Cardiac muscle cell (in vitro differentiated cells and primary cell): ENCODE data around the gene PLOD1. TPM values are rescaled to one million over a fixed set of nuclear protein-coding genes. Genes with fewer than 3 reads are reported as not detected.

Experiments
- DNase-seq, 2 donors: peaks; one replicate each; pipeline versions ENCODE4 v3.0.0 to v3.0.0-alpha.2; 2010 to 2017; ENCODE audit warnings: low read depth in 1 of 2, low spot score in 1 of 2
- H3K27ac ChIP-seq: fragments of 200-600 bp; sonication (generic); 2 replicates; pipeline ENCODE4 v1.5.1; 2016
- H3K27me3 ChIP-seq: fragments of 200-600 bp; sonication (generic); 2 replicates; pipeline ENCODE4 v1.6.0; 2016; ENCODE audit warnings: control low read depth
- H3K36me3 ChIP-seq: fragments of 200-600 bp; sonication (generic); 2 replicates; pipeline ENCODE4 v1.5.1; 2016; ENCODE audit warnings: control low read depth
- H3K4me1 ChIP-seq: fragments of 200-600 bp; sonication (generic); 2 replicates; pipeline ENCODE4 v1.8.1; 2017; ENCODE audit warnings: low read depth, mild to moderate bottlenecking, mixed run types
- H3K4me3 ChIP-seq: fragments of 200-600 bp; sonication (generic); 2 replicates; pipeline ENCODE4 v1.5.1; 2016; ENCODE audit warnings: mild to moderate bottlenecking
- H3K9me3 ChIP-seq: fragments of 200-600 bp; sonication (generic); 2 replicates; pipeline ENCODE4 v1.5.1; 2017; ENCODE audit warnings: low read depth, mild to moderate bottlenecking, control low read depth
- polyA plus RNA-seq: library from polyadenylated mRNA; unstranded; fragments of >200 nt; fragmentation: Nextera tagmentation; extraction: Ambion mirVana; gene quantifications from 2 replicates; pipeline ENCODE4 v1.2.1, GENCODE V29; 2016
- total RNA-seq: library from RNA; depleted of rRNA; stranded (reverse); fragments of >200 nt; gene quantifications from 2 replicates; pipeline ENCODE4 v1.2.3, GENCODE V29; 2016
- TF ChIP-seq, protein P1 (sequence below): IDR thresholded peaks from 2 replicates; pipeline ENCODE4 v1.5.1; 2012; ENCODE audit warnings: low read depth, mild to moderate bottlenecking, low read length

Gene PLOD1
- total and polyA plus RNA-seq, 2 experiments from 2014 or later = 149 to 185 TPM

DNA sequence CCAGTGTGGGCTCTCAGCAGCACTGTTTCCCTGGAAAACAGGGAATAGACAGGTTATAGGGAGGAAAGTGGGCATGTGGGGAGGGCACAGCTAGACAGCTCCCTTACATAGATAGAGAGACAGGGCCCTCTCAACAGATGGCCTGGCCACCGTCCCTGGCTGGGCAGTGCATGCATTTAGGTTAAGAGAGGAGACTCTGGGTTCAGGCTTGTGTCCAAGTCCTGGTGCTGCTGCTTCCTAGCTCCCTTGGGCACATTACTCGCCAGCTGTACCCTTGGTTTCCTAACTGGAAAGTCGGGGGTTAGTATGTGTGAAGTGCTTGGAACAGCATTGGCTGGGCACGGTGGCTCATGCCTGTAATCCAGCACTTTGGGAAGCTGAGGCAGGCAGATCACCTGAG is 9.1 kb downstream of the PLOD1 start:
- H3K27me3 ChIP-seq = no peaks in the 10 kb centered on the region
- TF ChIP-seq, protein P1, sequence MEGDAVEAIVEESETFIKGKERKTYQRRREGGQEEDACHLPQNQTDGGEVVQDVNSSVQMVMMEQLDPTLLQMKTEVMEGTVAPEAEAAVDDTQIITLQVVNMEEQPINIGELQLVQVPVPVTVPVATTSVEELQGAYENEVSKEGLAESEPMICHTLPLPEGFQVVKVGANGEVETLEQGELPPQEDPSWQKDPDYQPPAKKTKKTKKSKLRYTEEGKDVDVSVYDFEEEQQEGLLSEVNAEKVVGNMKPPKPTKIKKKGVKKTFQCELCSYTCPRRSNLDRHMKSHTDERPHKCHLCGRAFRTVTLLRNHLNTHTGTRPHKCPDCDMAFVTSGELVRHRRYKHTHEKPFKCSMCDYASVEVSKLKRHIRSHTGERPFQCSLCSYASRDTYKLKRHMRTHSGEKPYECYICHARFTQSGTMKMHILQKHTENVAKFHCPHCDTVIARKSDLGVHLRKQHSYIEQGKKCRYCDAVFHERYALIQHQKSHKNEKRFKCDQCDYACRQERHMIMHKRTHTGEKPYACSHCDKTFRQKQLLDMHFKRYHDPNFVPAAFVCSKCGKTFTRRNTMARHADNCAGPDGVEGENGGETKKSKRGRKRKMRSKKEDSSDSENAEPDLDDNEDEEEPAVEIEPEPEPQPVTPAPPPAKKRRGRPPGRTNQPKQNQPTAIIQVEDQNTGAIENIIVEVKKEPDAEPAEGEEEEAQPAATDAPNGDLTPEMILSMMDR = no peak
- DNase-seq = no peak
- H3K27ac ChIP-seq = peak overlapping the region; percentile 95
- no peaks in the 10 kb centered on the region for H3K36me3 ChIP-seq
- no peak overlapping the region for H3K4me3 ChIP-seq
- H3K9me3 ChIP-seq = no peaks in the 10 kb centered on the region
- H3K4me1 ChIP-seq = peaks cover 16% of the 10 kb centered on the region

DNA sequence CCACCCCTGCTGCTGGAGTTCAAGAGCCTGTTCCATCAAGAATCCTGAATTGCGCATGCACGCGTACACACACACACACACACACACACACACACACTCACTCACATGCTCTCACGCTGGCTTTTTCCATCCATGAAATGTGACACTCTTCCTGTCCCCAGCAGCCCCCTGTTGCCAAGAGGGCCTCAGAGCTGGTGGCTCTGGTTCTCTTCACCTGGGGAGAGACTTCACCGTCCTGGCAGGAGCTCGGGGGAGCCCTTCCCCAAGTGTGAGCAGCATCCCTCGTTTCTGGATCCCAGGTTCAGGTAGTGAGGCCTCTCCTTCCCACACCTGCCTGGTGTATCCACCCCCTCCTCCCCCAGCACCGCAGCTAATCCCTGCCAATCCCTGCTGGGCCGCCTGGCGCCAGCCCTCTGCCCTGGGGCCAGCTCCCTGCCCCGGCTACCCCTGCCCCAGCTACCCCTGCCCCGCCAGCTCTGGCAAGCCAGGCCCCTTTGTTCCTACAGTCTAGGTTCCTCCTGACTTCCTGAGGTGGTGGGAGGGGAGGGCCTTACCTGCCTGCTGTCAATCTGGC is 9.9 kb downstream of the PLOD1 start:
- no peaks in the 10 kb centered on the region for H3K27me3 ChIP-seq
- H3K27ac ChIP-seq = peak overlapping the region; percentile 95
- no peaks in the 10 kb centered on the region for H3K36me3 ChIP-seq
- peak in 1 of 2 donors; percentile 88 for DNase-seq
- TF ChIP-seq, protein P1 = no peak
- H3K9me3 ChIP-seq = no peaks in the 10 kb centered on the region
- no peak overlapping the region for H3K4me3 ChIP-seq
- peaks cover 16% of the 10 kb centered on the region for H3K4me1 ChIP-seq

DNA sequence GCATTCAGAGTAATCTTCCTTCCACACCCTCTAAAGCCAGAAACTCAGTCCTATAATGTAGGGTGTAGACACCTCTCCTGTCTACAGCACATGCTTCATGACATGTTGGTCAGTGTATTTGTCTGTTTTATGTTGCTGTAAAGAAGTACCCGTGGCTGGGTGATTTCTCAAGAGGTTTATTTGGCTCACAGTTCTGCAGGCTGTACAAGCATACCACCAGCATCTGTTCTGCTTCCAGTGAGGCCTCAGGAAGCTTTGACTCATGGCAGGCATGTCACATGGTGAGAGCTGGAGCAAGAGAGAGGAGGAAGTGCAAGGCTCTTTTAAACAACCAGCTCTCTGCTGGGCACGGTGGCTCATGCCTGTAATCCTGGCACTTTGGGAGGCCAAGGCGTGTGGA is 12.1 kb downstream of the PLOD1 start:
- no peak for DNase-seq
- Histone ChIP-seq H3K4me1 (peaks cover 16% of the 10 kb centered on the region), H3K4me3 (no peak overlapping the region), H3K27me3 (no peaks in the 10 kb centered on the region), H3K27ac (no peak overlapping the region), H3K36me3 (peaks cover 6% of the 10 kb centered on the region), H3K9me3 (no peaks in the 10 kb centered on the region)
- TF ChIP-seq, protein P1 = no peak

DNA sequence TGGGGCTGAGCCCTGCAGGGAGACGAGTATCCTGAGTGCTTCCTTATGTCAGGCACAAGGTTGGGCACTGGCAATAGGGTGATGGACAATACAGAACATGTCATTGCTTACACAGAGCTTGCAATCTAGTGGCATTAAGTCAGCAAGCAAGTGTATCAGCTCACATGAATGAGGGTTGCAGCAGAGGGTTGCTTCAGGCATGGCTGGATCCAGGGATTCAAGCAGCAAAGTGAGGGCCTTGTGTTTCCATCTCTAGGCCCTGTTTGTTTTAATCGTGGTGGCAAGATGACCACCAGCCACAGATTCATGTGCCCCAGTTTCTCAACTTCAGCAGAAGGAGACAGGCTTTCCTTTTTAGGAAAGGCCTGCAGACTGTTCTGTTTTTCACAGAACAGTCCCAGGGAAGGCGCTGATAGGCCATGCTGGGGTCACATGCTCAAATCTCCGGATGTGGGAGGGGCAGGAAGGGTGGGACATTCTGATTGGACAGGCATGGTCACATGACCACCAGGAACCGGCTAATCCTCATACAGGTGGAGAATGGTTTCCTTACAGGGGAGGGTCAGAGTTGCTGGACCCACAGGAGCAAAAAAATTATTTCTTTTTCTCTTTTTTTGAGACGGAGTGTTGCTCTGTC is 14.4 kb downstream of the PLOD1 start:
- no peak overlapping the region for H3K27ac ChIP-seq
- H3K4me3 ChIP-seq = no peak overlapping the region
- TF ChIP-seq, protein P1 = no peak
- peak in 1 of 2 donors; percentile 26 for DNase-seq
- peaks cover 18% of the 10 kb centered on the region for H3K36me3 ChIP-seq
- no peaks in the 10 kb centered on the region for H3K9me3 ChIP-seq
- peaks cover 9% of the 10 kb centered on the region for H3K4me1 ChIP-seq
- H3K27me3 ChIP-seq = no peaks in the 10 kb centered on the region

DNA sequence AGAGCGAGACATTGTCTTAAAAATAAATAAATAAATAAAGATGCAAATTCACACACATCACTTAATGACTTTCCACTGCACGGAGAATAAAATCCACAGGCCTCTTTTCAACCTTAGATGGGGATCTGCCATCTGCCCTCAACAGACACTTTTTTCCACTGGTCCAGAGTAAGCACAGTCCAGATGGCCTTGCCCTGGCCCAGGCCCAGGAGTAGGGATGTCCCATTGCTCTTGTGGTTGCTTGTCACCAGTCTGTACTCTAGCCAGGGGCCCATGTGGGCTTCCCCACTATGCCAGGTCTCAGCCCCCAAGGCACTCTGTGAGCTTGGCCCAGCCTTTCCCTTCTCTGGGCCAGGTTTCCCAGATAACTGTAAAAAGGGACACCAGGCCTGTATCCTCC is 17.4 kb downstream of the PLOD1 start:
- Histone ChIP-seq H3K4me3 (no peak overlapping the region), H3K27ac (no peak overlapping the region), H3K36me3 (peaks cover 34% of the 10 kb centered on the region), H3K9me3 (no peaks in the 10 kb centered on the region), H3K4me1 (no peaks in the 10 kb centered on the region), H3K27me3 (no peaks in the 10 kb centered on the region)
- TF ChIP-seq, protein P1 = no peak
- DNase-seq = no peak
